GM19193 (cell line): Measurements from ENCODE around the gene F11R.

ENCODE experiments used
- POLR2A ChIP-seq: IDR thresholded peaks from 4 replicates; pipeline ENCODE4 v1.6.1; 2011; ENCODE audit not compliant: insufficient read depth, insufficient read length; ENCODE audit errors: extremely low read depth

The F11R gene

GRCh38 chr1:160987359-160988050, 33.4 kb downstream of the F11R start:
- TF ChIP-seq POLR2A = no peak

DNA sequence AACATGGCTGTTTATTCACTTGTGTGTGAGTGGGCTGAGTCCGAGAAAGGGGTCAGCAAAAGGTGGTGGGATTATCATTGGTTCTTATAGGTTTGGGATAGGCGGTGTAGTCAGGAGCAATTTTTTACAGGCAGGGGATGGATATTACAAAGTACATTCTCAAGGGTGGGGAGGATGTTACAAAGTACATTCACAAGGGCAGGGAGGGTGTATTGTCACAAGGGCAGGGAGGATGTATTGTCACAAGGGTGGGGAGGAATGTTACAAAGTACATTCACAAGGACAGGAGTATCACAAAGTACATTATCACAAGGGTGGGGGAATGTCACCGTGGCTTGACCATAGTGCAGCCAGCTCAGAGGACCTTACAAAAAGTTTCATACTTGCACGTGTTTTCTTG, 35.2 kb downstream of the F11R start:
- no peak for TF ChIP-seq POLR2A

DNA sequence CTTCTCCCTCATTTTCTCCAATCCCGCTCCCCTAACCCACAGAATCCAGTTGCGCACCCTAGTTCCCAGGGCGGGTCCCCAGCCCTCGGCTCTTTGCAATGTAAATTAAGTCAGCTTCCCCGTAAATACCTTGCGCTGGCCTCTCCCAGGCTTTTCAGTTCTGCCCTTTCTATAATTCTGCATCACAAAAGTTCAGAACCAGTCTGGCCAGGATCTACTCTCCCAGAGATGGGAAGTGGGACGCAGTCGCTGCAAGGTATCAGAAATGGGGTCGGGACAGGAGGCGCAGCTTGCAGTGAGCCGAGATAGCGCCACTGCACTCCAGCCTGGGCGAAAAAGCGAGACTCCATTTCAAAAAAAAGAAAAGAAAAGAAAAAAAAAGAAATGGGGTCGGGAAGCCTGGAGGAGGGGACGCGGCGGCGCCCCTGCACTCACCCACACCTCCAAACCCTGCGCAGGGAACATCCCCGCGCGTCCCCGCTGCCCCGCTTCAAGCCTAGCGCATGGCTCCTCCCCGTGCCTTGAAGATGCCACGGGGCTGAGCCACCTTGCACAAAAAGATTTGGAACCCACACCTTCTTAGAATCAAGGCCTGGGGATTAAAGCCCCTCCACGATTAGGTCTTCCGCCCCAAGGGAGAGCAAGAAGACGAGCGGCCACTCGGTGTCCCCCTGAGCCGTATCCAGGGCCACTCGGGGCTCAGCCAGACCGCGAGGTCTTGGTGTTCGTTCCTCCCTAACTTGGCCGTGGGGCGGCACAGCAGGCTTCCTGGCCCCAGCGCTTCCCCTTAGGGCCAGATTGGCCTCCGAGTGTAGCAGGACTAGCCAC, 39.2 kb downstream of the F11R start:
- no peak for TF ChIP-seq POLR2A

DNA sequence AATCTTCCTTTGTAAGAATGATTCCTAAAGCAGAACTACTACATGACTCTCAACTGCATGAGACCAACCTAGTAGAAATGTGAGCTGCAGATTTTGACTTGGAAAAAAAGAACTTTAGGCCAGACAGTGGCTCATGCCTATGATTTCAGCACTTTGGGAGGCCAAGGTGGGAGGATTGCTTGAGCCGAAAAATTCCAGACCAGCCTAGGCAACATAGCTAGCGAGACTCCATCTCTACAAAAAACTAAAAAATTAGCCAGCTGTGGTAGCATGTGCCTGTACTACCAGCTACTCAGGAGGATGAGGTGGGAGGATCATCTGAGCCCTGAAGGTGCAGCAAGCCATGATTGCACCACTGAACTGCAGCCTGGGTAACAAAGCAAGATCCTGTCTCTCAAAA, 41.7 kb downstream of the F11R start:
- TF ChIP-seq POLR2A = no peak

DNA sequence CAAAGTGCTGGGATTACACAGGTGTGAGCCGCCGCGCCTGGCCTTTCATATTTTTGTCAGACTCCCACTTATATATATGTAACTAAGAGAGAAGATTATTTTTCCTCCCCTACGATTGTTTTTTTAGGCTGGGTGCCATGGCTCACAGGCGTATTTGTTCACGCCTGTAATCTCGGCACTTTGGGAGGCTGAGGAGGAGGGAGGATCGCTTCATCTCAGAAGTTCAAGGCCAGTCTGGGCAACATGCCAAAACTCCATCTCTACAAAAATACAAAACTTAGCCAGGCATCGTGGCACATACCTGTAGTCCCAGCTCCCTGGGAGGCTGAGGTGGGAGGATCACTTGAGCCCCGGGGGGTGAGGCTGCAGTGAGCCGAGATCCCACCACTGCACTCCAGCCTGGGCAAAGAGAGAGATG, 42.4 kb downstream of the F11R start:
- TF ChIP-seq POLR2A = no peak

- TF ChIP-seq POLR2A = no peak
Measured at GRCh38 chr1:160975026-160975425, 45.9 kb downstream of the F11R start.

DNA sequence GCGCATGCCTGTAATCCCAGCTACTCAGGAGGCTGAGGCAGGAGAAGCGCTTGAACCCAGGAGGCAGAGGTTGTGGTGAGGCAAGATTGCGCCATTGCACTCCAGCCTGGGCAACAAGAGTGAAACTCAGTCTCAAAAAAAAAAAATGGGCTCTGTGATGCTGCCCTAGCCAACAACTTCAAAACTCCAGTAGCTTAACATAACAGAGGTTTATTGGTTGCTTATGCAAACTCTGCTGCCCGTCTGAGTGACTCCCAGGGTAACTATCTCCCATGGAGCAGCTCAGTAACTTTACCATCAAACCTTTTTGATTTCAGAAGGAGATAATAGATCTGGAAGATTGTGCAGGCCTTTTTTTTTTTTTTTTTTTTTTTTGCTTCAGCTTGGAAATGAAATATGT, 47.5 kb downstream of the F11R start:
- no peak for TF ChIP-seq POLR2A

DNA sequence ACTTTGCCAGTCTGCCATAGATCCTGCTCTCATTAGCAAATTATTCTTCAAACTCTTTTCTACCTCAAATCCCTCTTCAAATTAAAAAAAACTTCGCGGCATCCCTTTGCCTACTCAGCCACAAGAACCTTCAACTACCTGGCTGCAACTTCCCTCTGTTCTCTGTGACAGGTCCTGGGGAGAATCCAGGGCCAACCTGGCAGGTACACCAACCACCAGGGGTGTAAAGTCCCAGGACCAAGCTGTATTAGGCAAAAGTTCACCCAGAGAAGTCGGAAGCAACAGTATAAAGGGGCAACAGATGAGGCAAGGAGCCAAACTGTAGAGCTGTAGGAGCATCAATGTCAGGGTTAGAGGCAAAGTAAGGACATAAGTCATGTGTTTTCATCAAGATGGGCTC, 48.0 kb downstream of the F11R start:
- TF ChIP-seq POLR2A = no peak

DNA sequence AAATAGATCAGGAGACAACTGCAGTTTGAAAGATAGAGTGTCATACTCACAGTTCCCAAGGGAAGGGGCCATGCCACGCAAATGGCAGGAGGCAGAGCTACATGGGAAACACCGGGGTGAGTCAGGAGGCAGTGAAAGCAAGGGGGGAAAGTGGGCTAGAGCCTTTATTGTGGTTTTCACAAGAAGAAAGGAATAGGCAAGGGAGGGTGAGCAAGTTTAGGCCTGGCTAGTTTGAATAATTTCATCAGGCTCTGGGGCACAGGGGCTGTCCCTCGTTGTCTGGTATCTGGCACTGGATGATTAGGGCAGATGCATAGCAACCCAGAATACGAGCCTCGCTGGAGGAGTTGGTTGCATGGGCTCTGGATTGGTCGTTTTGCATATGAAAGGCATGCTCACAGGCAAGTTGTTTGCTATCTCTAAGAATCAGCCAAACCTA, 49.3 kb downstream of the F11R start:
- no peak for TF ChIP-seq POLR2A

- TF ChIP-seq POLR2A = no peak
Measured at GRCh38 chr1:160963521-160963920, 57.4 kb downstream of the F11R start.

DNA sequence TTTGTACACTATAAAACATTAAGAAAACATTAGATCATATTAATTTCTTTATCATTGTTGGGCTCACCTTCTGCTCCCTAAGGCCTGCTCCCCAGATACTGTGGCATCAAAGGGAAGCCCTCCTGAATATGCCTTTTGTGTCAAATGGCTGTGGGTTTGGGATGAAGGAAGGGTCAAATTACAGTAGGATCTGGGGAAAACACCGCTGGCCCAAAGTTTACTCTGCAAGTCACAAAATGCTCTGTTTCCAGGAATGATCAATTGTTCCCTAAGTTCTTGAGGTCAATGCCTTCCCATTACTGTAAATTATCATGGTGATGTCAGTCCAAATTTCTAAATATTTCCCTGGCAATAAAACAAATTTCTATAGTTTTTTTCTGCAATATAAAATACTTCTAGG, 59.5 kb downstream of the F11R start:
- TF ChIP-seq POLR2A = no peak

- TF ChIP-seq POLR2A = no peak
Measured at GRCh38 chr1:160956966-160957365, 64.0 kb downstream of the F11R start.

DNA sequence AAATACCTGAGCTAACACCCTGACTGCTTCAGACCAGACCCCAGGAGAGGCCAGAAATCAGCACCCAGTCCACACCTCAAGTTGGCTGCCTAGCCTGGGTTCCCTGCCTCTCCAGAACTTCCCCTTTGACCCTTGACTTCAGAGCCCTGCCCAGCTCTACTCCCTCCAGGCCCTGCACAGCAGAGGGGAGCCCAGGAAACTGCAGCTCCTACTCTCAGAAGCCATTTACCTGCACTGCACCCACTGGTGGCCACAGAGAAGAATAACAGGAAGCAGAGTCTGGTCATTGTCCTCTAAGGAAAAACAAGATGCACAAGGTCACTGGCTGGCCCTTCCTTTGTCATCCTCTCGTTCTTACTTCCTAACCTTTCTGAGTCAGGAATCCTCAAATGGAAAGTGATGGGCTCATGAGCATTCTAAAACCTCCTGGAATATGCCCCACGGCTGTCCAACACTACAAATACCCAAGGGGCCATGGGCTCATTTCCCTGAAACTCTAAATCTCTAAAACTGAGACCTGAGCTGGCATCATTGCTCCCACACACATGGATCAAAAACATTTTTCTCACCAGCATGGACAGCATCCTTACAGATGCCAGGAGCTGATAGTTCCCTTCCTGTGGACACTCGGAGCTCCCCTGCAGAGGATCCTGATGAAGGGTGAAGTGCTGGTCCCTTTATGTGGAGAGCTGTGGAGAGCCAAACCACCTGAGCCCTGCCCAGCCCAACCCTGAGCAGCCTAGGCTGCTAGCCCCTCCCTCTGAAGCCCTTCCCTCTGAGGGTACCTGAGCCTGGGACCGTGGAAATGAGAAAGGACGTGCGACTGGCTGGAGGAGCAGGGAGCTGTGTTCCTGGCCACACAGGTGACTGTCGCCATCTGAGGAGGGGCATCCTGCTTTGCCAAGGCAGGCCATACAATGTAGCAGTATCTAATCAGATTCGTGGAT, 66.5 kb downstream of the F11R start, which contains the start of gene ITLN2:
TSS of gene ITLN2 (minus strand) at position 652 of the 947 bp plus-strand sequence. CDS start at position 584, 68 bp downstream.
- TF ChIP-seq POLR2A = no peak

- TF ChIP-seq POLR2A = no peak
Measured at GRCh38 chr1:160953030-160953429, 67.9 kb downstream of the F11R start.

DNA sequence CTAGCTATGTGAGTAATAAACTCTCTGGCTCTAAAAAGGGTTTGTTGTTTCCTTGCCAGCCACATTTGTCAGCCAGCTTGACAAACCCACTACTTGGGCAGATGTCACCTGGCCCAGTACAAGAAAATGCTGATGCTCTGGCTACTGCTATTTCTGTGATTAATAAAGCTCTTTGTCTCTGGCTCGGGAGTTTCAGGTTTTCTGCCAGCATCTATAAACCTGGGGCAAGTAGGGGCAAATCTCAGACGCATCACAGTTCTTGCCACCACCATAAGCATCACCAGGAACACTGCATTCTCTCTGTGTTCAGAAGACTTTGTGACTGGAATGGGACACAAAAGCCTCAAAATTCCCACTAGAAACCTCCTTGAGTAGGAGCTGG, 68.8 kb downstream of the F11R start:
- no peak for TF ChIP-seq POLR2A

- TF ChIP-seq POLR2A = no peak
Measured at GRCh38 chr1:160951443-160952128, 69.4 kb downstream of the F11R start.
